Measurements from ENCODE around the gene TMEM87B. TPM values are rescaled to one million over a fixed set of nuclear protein-coding genes. Genes with fewer than 3 reads are reported as not detected.

The TMEM87B gene
- total and polyA plus RNA-seq, 2 of the 4 experiments (the other 2 are of a cell fraction): 6.3 to 12.5 TPM

DNA sequence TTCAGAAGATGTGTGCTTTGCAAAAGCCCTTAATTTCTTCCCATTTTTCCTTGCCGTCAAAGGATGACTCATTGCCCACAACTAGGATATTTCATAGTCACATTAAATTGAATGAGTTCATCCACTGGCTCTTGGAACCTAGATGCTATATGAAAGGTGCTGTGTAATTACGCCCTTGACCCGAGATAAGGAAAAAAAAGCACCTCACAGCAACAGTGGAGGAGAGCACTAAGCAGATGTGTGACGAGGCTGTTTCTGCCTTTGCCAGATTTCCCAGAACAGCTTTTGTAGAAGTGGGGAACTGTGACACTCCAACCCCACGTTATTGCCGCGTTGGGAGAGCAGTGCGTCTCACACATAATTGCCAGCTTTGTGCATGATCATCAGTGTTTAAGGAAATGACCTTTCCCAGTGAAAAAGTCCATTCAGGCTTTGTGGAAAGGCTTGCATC is 33.3 kb upstream of the TMEM87B start:
- in situ Hi-C loops (cut with MboI; ENCODE audit: low sequenced_read_pairs) (no loop called here), dilution Hi-C loops (cut with HindIII; ENCODE audit: low sequenced_read_pairs, unreplicated experiment) (no loop called here), intact Hi-C loops (cut with micrococcal nuclease) (no loop called here)
- H2BK20ac ChIP-seq (ENCODE audit: low read depth, low read length): no peak overlapping the region
- H4K20me1 ChIP-seq (ENCODE audit: insufficient read depth, low read length): no peaks in the 10 kb centered on the region; the same call in 1 of the 2 replicates
- no peaks in the 10 kb centered on the region for H3K4me1 ChIP-seq (ENCODE audit: control insufficient read depth, insufficient read depth, low read length)
- no peak overlapping the region for H4K91ac ChIP-seq (ENCODE audit: insufficient read depth, low read depth, low read length)
- no peak overlapping the region for H3K9ac ChIP-seq (ENCODE audit: low read depth, low read length)
- no peak overlapping the region for H4K8ac ChIP-seq (ENCODE audit: low read depth in 2 of 2, low read length in 2 of 2)
- no peak overlapping the region for H3K14ac ChIP-seq (replicated peaks; ENCODE audit: low read depth, low read length)
- H3K9me1 ChIP-seq (ENCODE audit: insufficient read depth, low read length): no peaks in the 10 kb centered on the region
- no peak overlapping the region for H2AK9ac ChIP-seq (replicated peaks; ENCODE audit: low read depth, low read length, poor library complexity)
- WGBS, 2 experiments (ENCODE audit: extremely low coverage in 2 of 2, insufficient read length in 1 of 2): 93% methylated on average over 4 of the region's 8 CpGs; no CpG with 5 or more reads in 1 of the 2 experiments
- H3K4me3 ChIP-seq (ENCODE audit: insufficient read depth, low read depth, low read length): no peak overlapping the region
- no peak overlapping the region for H3K4ac ChIP-seq (ENCODE audit: low read depth, low read length)
- H3K27me3 ChIP-seq (ENCODE audit: control insufficient read depth, insufficient read depth, low read length): peaks cover 6% of the 10 kb centered on the region
- ATAC-seq (ENCODE audit: low read depth) (no peak), DNase-seq (peak; percentile 45)
- CTCF ChIA-PET: no interaction called here
- H3K9me3 ChIP-seq (ENCODE audit: control insufficient read depth, insufficient read depth, low read length): no peaks in the 10 kb centered on the region
- H2AFZ ChIP-seq (replicated peaks; ENCODE audit: low read length, poor library complexity): no peak overlapping the region
- H2BK120ac ChIP-seq (ENCODE audit: low read depth, low read length): no peak overlapping the region
- no peaks in the 10 kb centered on the region for H3K79me1 ChIP-seq (ENCODE audit: low read depth in 1 of 2, low read length in 2 of 2)
- H3K27ac ChIP-seq (ENCODE audit: insufficient read depth, low read length): no peak overlapping the region
- no peak overlapping the region for H3K4me2 ChIP-seq (ENCODE audit: low read depth, low read length)
- H3K18ac ChIP-seq (ENCODE audit: low read depth, low read length): no peak overlapping the region
- H3K56ac ChIP-seq (ENCODE audit: extremely low read depth, insufficient read depth, low read length): no peak overlapping the region
- POLR2A ChIA-PET (ENCODE audit: unreplicated experiment): no interaction called here
- H3K23ac ChIP-seq (ENCODE audit: low read depth, low read length): no peak overlapping the region
- H3K36me3 ChIP-seq (ENCODE audit: control insufficient read depth, insufficient read depth, low read length): no peaks in the 10 kb centered on the region
- peak; percentile 16; the same call in 1 of the 2 replicates for TF ChIP-seq CEBPB (IDR thresholded peaks at IDR 0.05; ENCODE audit: low read depth, low read length)
- TF ChIP-seq NFE2L2 (IDR thresholded peaks at IDR 0.05; ENCODE audit: low read depth, low read length): no peak
- no peak overlapping the region for H2AK5ac ChIP-seq (ENCODE audit: low read depth, low read length)
- no peak overlapping the region for H4K5ac ChIP-seq (ENCODE audit: low read depth, low read length)
- BruUV-seq (replicated peaks): no TSS peak
- H2BK15ac ChIP-seq (ENCODE audit: low read depth, low read length): no peak overlapping the region
- H2BK5ac ChIP-seq (ENCODE audit: low read depth, low read length, poor library complexity, severe bottlenecking): no peak overlapping the region

Measured in IMR-90 (cell line).